ENCODE measurements around the gene VPS13D.

- TF ChIP-seq SUZ12 (IDR thresholded peaks at IDR 0.05; ENCODE audit: extremely low read depth, insufficient read depth, insufficient read length): no peak
- TF ChIP-seq ZNF274 (IDR thresholded peaks at IDR 0.05; ENCODE audit: low read depth, low read length): no peak
These were observed 218.1 kb downstream of the VPS13D start for GRCh38 chr1:12447849-12448312.

Measured in NT2/D1 (cell line).